ENCODE results near the gene GOLIM4. TPM values are rescaled to one million over a fixed set of nuclear protein-coding genes. Genes with fewer than 3 reads are reported as not detected.

The GOLIM4 gene
- total and polyA plus RNA-seq, 2 experiments from 2014 or later = 34.4 to 50.5 TPM

GRCh38 chr3:168066882-168067281 lies 28.8 kb downstream of the GOLIM4 start (continued):
- TF ChIP-seq ZNF462 (CRISPR knock-in tag; IDR thresholded peaks at IDR 0.05) = no peak
- no peak for TF ChIP-seq EZH2 (IDR thresholded peaks at IDR 0.05; ENCODE audit: low read depth, unreplicated experiment)
- TF ChIP-seq REST (IDR thresholded peaks at IDR 0.05; ENCODE audit: unreplicated experiment) = no peak
- TF ChIP-seq EZH2phosphoT487 (IDR thresholded peaks at IDR 0.05; ENCODE audit: unreplicated experiment) = no peak
- TF ChIP-seq ETS1 (IDR thresholded peaks at IDR 0.05) = no peak
